IPS-11a (cell line): Measurements from ENCODE around the gene UQCRC1.
A peak's percentile ranks its signal among the peaks of the same experiment; 100 is the strongest.
"Not testable (repeated sequence)": the region's sequence is repeated elsewhere in the genome, so short reads cannot be mapped to it uniquely, and the experiment has no call there.

ENCODE experiments used
- H3K4me3 ChIP-seq: one replicate; pipeline ENCODE4 v1.5.1; 2013; ENCODE audit warnings: low read depth, low read length, control low read depth

The UQCRC1 gene

DNA sequence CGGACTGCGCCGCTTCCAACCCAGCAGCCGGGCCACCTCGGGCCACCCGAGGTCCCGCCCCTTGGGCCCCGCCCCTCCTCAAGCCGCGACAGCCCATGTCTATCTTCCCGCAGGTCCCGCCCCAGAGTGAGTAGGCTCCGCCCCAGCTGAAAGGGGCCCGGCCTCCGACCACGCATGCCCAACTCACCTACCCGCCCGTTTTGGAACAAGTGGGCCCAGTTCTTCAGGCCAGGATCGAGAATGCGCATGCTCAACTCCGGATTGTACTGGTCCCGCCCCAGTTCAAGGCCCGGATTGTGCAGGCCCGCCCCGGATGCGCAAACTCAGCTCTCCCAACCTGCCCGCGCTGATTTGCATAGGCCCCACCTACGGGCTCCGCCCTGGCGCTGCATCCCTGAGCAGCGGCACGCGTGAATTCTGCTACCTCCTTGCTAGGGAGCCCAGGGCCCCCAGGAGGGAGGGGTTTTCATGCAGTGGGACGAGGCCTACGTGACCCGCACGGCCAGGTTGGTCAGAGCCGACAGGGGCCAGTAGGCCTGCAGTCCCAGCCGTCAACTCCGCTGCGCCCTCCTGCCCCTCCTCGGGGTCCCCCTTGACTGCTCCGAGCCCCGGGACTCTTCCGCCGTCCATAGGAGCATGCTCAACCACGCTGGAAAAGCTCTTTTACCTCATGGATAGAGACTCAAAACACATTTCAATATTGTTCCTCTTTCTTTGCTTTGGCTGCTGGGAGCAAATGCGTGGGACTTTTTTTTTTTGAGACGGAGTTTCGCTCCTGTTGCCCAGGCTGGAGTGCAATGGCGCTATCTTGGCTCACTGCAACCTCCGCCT is 52.4 kb downstream of the UQCRC1 start, which contains the start of gene PFKFB4:
TSS of gene PFKFB4 (minus strand) at position 8 of the 831 bp plus-strand sequence. CDS start 26 bp downstream, outside the sequence.
- H3K4me3 ChIP-seq, result peak within 1 kb of the TSS; percentile 61

DNA sequence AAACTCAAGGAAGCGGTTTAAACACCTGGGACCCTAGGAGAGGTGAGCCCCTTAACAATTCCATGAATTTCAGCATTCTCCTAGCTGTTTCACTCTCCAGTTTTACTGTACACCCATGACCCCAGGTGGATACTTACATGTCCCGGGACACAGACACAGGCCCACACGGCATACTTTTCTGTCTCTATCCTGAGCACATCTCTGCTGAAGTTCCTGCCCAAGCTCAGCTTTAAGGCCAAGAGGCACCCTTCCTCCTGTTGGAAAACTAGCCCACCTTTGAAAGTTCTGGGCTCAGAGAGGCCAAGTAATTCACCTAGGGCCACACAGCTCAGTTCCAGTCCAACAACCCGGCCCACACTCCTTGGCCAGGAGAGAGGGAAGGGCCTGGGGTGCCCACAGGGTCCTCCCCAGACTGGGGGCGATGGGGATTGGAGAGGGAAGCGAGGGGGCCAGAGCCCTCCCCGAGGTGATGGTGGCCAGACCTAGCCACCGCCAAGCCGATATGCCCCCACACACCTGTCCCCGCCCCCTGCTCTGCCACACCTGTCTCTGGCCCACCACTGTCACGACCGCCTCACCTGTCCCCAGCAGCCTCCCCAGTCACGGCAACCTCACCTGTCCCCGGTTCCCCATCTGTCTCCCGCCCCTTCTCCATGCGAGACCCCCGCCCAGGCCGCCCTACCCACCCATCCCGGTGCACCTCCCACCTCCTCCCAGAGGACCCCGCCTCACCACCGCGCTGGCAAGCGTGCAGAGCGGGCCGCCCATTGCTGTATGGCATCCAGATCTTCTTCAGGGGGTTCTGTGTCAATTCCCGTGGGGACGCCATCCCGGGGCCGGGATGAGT is 53.3 kb downstream of the UQCRC1 start:
- H3K4me3 ChIP-seq, result peak overlapping the region; percentile 61

DNA sequence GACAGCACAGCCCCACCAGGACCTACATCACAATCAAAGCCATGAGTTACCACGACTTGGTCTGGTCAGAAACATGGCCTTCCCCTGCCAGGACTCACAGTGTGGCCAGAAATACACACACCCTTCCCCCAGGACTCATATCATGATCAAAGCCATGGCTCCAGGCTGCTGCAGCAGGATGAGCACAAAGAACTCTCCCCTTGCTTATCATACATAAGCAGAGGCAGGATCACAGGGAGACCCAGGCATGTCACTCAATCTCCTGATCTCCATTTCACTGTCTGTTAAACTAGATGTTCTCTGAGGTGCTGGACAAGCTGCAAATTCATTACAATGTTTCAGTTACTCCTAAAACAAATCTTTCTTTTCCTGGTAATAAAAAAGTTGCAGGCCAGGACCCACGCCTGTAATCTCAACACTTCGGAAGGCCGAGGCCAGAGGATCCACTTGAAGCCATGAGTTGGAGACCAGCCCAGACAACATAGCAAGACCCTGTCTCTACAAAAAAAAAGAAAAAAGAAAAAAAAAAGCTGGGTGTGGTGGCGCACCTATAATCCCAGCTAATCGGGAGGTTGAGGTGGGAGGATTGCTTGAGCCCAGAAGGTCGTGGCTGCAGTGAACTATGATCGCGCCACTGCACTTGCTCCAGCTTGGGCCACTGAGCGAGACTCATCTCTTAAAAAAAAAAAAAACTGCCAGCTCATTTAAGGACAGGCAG is 54.1 kb downstream of the UQCRC1 start:
- no peak overlapping the region for H3K4me3 ChIP-seq

DNA sequence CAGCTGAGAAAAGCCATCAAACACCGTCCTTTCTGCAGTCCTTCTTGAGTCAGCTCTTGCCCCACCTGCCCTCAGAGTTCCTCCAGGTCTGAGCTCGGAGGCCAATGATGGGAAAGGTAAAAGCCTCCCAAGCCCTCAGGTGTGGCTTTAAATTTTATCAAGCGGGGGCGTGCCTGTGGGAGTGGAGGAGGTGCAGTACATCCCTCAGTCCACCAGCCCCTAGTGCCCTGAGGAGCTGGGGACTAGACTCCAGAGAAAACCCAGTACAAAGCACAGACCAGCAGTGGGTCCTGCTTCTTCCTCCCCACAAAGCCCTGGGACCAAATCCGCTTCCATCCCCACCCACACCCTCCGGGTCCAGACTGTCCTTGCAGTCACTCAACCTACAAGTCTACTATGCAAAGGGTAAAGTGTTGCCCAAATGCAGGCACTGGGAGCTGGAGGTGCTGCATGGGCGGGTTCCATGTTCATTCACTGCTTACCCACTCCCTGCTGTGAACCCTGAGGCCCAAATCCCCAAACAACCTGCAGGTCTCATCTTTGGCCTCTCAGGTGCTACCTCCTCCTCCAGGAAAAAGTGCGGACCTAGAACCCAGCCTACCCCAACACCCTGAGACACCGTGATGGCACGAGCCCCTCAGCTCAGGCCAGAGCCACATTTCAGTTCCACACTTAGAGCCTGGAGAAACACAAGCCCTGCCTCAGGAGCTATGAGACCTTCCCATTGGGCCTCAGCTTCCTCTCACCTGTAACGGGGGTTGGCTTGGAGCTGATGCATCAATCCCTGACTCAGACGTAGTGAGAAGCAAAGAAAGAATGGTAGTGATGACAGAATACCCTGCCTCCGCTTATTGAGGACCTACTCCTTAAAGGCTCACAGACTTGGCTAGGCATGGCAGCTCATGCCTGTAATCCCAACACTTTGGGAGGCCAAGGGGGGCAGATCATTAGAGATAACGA is 55.3 kb downstream of the UQCRC1 start:
- H3K4me3 ChIP-seq, result no peak overlapping the region

DNA sequence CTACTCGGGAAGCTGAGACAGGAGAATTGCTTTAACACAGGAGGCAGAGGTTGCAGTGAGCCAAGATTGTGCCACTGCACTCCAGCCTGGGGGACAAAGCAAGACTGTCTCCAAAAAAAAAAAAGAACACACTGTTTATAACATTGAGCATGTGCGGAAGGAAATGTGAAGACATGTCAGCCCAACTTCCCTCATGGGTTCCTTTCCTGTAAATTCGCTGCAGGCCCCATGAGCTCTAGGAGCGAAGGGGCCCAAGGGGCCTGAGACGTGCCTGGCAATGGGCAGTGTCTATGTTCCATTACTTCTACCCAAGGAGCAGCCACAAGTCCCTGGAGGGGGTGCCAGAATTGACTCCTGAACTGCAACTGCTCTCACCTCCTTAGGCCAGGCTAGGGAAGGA is 56.1 kb downstream of the UQCRC1 start:
- H3K4me3 ChIP-seq, result no peak overlapping the region

DNA sequence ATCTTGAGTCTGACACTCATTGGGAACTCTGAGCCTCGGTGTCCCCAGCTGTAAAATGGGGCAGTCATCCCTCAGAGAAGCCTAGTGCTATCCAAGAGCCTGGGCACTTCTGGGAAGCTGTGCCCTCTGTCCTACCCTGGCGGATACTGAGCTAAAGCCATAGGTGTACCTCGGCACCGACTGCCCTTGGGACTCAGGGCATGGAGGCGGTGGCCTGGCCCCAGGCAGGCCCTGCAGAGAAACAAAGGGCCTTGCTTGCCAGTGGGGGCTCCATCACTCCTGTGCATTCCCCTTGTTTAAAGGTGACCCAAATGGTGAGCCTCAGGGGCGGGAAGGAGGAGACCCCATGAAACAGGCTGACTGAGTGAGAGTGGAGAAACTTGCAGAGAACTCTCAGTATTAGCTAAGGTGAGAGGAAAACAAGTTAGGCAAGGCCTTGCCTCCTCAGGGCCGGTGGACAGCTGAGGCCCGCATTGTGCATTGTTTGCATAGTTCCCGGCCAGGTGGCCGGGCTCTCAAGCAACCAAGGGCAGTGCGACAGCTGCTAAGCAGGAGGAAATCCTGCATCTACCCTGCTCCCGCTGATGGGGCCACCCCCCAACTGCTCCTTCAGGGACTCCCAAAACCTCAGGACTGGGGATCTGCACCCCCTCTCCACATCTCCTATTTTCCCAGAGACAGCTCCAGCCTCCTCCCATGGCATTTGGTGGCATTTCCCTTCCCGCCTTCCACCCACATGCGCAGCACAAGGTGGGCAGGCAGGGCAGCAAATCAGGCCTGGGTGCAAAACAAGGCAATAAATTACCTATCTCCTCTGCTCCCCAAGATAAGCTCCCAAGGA is 57.1 kb downstream of the UQCRC1 start:
- no peak overlapping the region for H3K4me3 ChIP-seq

DNA sequence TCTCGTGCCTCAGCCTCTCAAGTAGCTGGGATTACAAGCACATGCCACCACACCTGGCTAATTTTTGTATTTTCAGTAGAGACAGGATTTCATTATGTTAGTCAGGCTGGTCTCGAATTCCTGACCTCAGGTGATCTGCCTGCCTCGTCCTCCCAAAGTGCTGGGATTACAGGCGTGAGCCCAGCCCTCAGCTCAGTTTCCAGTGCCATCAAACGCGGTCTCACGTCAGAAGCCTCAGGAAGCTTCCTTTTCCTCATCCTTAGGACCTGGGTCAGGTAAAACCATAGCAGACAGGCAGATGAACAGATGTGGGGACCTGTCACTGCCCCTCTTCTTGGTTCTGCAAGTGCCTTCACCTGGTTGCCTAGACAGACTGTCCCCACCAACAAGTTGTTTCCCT is 57.8 kb downstream of the UQCRC1 start:
- not testable (repeated sequence) for H3K4me3 ChIP-seq
